GM12892 (cell line): ENCODE results near the gene GNB1.

Source experiments
- POLR2A ChIP-seq: IDR thresholded peaks from 2 replicates; pipeline ENCODE4 v1.6.1; 2011; ENCODE audit warnings: low read depth, low read length, control low read depth
- POLR2AphosphoS5 ChIP-seq: IDR thresholded peaks from 2 replicates; pipeline ENCODE4 v1.6.1; 2011; ENCODE audit warnings: low read depth, low read length, control low read depth
- TAF1 ChIP-seq: IDR thresholded peaks from 2 replicates; pipeline ENCODE4 v1.6.1; 2011; ENCODE audit warnings: low read depth, mild to moderate bottlenecking, control low read depth, low read length, borderline replicate concordance

- TF ChIP-seq POLR2AphosphoS5 (no peak), POLR2A (no peak), TAF1 (no peak)
Observed at GRCh38 chr1:1841575-1841995, 49.3 kb downstream of the GNB1 start.
